HEK293 (cell line): ENCODE measurements around the gene SLC4A1AP.

Experiments
- CTCF ChIA-PET: fragments of 350-600 bp; formaldehyde crosslinking; extraction: SDS; loops from one replicate; lab custom pipeline; 2021; ENCODE audit warnings: antibody characterized with exemption; lab: Yijun Ruan, JAX
- POLR2A ChIA-PET: fragments of 300-600 bp; formaldehyde crosslinking; extraction: SDS; loops from one replicate; lab custom pipeline; 2020; ENCODE audit warnings: antibody characterized with exemption, inconsistent platforms; lab: Yijun Ruan, JAX
- H3K27ac ChIP-seq: fragments of 200-500 bp; sonication (Bioruptor generic); 2 replicates; pipeline ENCODE4 v1.5.1; 2014; ENCODE audit warnings: low read depth, low read length, control low read depth, inconsistent platforms; ENCODE audit errors: extremely low read depth
- H3K36me3 ChIP-seq, 2 experiments: fragments of 200-500 bp in 1 of 2; sonication (Bioruptor generic) in 1 of 2; 1 replicate in 1 of 2; 2 replicates in 1 of 2; pipeline ENCODE4 v1.5.1; 2014 to 2017; ENCODE audit warnings: inconsistent platforms in 2 of 2, low read length in 2 of 2; ENCODE audit not compliant: control insufficient read depth in 2 of 2, insufficient read depth in 1 of 2
- H3K4me1 ChIP-seq: fragments of 200-500 bp; sonication (Bioruptor generic); 2 replicates; pipeline ENCODE4 v1.5.1; 2014; ENCODE audit warnings: mild to moderate bottlenecking, low read length, inconsistent platforms; ENCODE audit not compliant: control insufficient read depth, insufficient read depth
- H3K4me3 ChIP-seq: 2 replicates; pipeline ENCODE4 v1.5.1; 2011; ENCODE audit warnings: low read depth, mild to moderate bottlenecking, control low read depth, low read length, moderate library complexity
- H3K9me3 ChIP-seq: fragments of 200-500 bp; sonication (Bioruptor generic); 2 replicates; pipeline ENCODE4 v1.5.1; 2014; ENCODE audit warnings: low read depth, low read length, inconsistent platforms; ENCODE audit not compliant: control insufficient read depth, insufficient read depth
- IKZF3 ChIP-seq: fragments of 450-650 bp; IDR thresholded peaks from 2 replicates; pipeline ENCODE4 v1.5.0; 2018; ENCODE audit warnings: missing biosample characterization, mild to moderate bottlenecking, missing genetic modification characterization, moderate library complexity
- KLF16 ChIP-seq: fragments of 450-650 bp; formaldehyde crosslinking; IDR thresholded peaks from 2 replicates; pipeline ENCODE4 v1.5.1; 2017; ENCODE audit warnings: missing biosample characterization, missing genetic modification characterization
- ZNF133 ChIP-seq: fragments of 450-650 bp; formaldehyde crosslinking; IDR thresholded peaks from 2 replicates; pipeline ENCODE4 v1.5.1; 2016; ENCODE audit warnings: missing biosample characterization, missing genetic modification characterization
- ZNF138 ChIP-seq: fragments of 450-650 bp; formaldehyde crosslinking; IDR thresholded peaks from 2 replicates; pipeline ENCODE4 v1.5.1; 2016; ENCODE audit warnings: missing biosample characterization, missing genetic modification characterization, borderline replicate concordance
- ZNF146 ChIP-seq: fragments of 450-650 bp; formaldehyde crosslinking; IDR thresholded peaks from 2 replicates; pipeline ENCODE4 v1.5.1; 2016; ENCODE audit warnings: missing biosample characterization, missing genetic modification characterization
- ZNF155 ChIP-seq: fragments of 450-650 bp; formaldehyde crosslinking; IDR thresholded peaks from 2 replicates; pipeline ENCODE4 v1.5.1; 2016; ENCODE audit warnings: missing biosample characterization, missing genetic modification characterization
- ZNF311 ChIP-seq: fragments of 450-650 bp; formaldehyde crosslinking; IDR thresholded peaks from 2 replicates; pipeline ENCODE4 v1.5.1; 2017; ENCODE audit warnings: missing biosample characterization, missing genetic modification characterization, borderline replicate concordance
- ZNF324 ChIP-seq: fragments of 450-650 bp; formaldehyde crosslinking; IDR thresholded peaks from 2 replicates; pipeline ENCODE4 v1.5.1; 2016; ENCODE audit warnings: missing biosample characterization, missing genetic modification characterization
- ZNF366 ChIP-seq: fragments of 450-650 bp; formaldehyde crosslinking; conservative IDR thresholded peaks from 2 replicates; pipeline ENCODE4 v1.5.1; 2016; ENCODE audit warnings: missing biosample characterization, missing genetic modification characterization
- ZNF416 ChIP-seq: fragments of 450-650 bp; formaldehyde crosslinking; IDR thresholded peaks from 2 replicates; pipeline ENCODE4 v1.5.1; 2016; ENCODE audit warnings: missing biosample characterization, missing genetic modification characterization
- ZNF423 ChIP-seq: fragments of 450-650 bp; formaldehyde crosslinking; IDR thresholded peaks from 2 replicates; pipeline ENCODE4 v1.5.1; 2016; ENCODE audit warnings: missing biosample characterization, missing genetic modification characterization
- ZNF658 ChIP-seq: fragments of 450-650 bp; formaldehyde crosslinking; IDR thresholded peaks from 2 replicates; pipeline ENCODE4; 2016; ENCODE audit warnings: missing biosample characterization, missing genetic modification characterization
- ZNF670 ChIP-seq: fragments of 450-650 bp; formaldehyde crosslinking; IDR thresholded peaks from 2 replicates; pipeline ENCODE4 v1.5.1; 2016; ENCODE audit warnings: missing biosample characterization, missing genetic modification characterization, low read depth
- ZNF768 ChIP-seq: fragments of 450-650 bp; formaldehyde crosslinking; IDR thresholded peaks from 2 replicates; pipeline ENCODE4 v1.5.1; 2018; ENCODE audit warnings: missing biosample characterization, mild to moderate bottlenecking, missing genetic modification characterization
- TF ChIP-seq, protein P1 (sequence below): fragments of 450-650 bp; formaldehyde crosslinking; optimal IDR thresholded peaks from 2 replicates; pipeline ENCODE3; 2016; ENCODE audit warnings: missing biosample characterization, mild to moderate bottlenecking, missing genetic modification characterization
- TF ChIP-seq, protein P2 (sequence below): sonication (generic); formaldehyde crosslinking; IDR thresholded peaks from 2 replicates; pipeline ENCODE4 v1.8.1; 2022; ENCODE audit warnings: mild to moderate bottlenecking, moderate library complexity, missing genetic modification reagents
- TF ChIP-seq, protein P3 (sequence below): fragments of 450-650 bp; formaldehyde crosslinking; IDR thresholded peaks from 2 replicates; pipeline ENCODE4 v1.5.1; 2016; ENCODE audit warnings: missing biosample characterization, missing genetic modification characterization
- TF ChIP-seq, protein P4 (sequence below): fragments of 450-650 bp; formaldehyde crosslinking; IDR thresholded peaks from 2 replicates; pipeline ENCODE4 v1.5.1; 2016; ENCODE audit warnings: missing biosample characterization, missing genetic modification characterization, low read depth
- TF ChIP-seq, protein P5 (sequence below): fragments of 450-650 bp; formaldehyde crosslinking; IDR thresholded peaks from 2 replicates; pipeline ENCODE4 v1.5.1; 2016; ENCODE audit warnings: missing biosample characterization, missing genetic modification characterization
- TF ChIP-seq, protein P6 (sequence below): fragments of 450-650 bp; formaldehyde crosslinking; IDR thresholded peaks from 2 replicates; pipeline ENCODE4 v1.5.1; 2016; ENCODE audit warnings: missing biosample characterization, missing genetic modification characterization

Gene SLC4A1AP

DNA sequence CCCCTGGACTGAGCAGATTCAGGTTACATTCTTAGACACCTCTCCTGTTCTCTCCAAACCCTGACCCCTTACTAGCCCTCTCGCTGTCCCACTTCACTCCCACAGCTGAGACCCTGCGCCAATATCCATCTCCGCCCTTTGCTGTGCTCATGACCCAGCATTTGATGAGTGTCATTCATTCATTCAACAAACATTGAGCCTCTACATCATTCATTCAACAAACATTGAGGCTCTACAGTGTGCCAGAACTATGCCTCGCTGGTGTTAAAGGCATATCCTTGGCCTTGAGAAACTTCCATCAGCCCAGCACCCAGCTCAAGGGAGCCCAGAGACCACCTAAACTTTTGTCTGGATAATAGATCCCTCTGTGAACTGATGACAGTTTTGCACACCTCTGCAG lies 65.9 kb downstream of the SLC4A1AP start:
- no peaks in the 10 kb centered on the region for H3K9me3 ChIP-seq
- POLR2A ChIA-PET, result no interaction called here
- no peak overlapping the region for H3K4me3 ChIP-seq
- no peaks in the 10 kb centered on the region for H3K4me1 ChIP-seq
- H3K27ac ChIP-seq, result no peak overlapping the region
- CTCF ChIA-PET, result interaction anchor here (0.6 to 1.2 kb wide), 3 partner anchors 24 to 46 kb away, joined by 3 read pairs; no protein-coding TSS in a partner anchor
- TF ChIP-seq ZNF138 (tag by site-specific recombination) (no peak), ZNF311 (tag by site-specific recombination) (no peak), ZNF768 (tag by site-specific recombination) (no peak)
- TF ChIP-seq, protein P1, sequence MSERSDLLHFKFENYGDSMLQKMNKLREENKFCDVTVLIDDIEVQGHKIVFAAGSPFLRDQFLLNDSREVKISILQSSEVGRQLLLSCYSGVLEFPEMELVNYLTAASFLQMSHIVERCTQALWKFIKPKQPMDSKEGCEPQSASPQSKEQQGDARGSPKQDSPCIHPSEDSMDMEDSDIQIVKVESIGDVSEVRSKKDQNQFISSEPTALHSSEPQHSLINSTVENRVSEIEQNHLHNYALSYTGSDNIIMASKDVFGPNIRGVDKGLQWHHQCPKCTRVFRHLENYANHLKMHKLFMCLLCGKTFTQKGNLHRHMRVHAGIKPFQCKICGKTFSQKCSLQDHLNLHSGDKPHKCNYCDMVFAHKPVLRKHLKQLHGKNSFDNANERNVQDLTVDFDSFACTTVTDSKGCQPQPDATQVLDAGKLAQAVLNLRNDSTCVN (tag by site-specific recombination), result no peak
- TF ChIP-seq, protein P2, sequence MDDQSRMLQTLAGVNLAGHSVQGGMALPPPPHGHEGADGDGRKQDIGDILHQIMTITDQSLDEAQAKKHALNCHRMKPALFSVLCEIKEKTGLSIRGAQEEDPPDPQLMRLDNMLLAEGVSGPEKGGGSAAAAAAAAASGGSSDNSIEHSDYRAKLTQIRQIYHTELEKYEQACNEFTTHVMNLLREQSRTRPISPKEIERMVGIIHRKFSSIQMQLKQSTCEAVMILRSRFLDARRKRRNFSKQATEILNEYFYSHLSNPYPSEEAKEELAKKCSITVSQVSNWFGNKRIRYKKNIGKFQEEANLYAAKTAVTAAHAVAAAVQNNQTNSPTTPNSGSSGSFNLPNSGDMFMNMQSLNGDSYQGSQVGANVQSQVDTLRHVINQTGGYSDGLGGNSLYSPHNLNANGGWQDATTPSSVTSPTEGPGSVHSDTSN (CRISPR knock-in tag), result no peak
- H3K36me3 ChIP-seq, result no peaks in the 10 kb centered on the region

DNA sequence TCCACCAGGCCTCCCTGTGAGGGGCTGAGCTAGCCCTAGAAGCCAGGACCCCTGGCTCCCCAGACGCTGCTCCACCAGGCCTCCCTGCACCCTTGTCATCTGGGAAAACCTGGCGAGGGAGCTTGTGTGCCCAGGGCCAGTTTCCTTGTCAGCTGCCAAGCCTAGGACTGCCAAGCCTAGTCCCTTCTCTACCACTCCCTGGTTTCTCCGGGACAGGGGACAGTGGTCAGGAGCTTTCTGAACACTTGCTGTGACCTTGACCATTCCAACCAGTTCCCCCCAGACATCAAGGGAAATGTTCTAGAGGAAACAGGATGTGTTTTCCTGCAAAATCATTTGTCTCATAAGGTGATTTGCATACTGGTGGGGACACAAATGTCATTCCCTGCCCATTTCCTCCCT lies 66.6 kb downstream of the SLC4A1AP start:
- ChIA-PET CTCF (no interaction called here), POLR2A (no interaction called here)
- no peak overlapping the region for H3K4me3 ChIP-seq
- H3K9me3 ChIP-seq, result no peaks in the 10 kb centered on the region
- H3K4me1 ChIP-seq, result no peaks in the 10 kb centered on the region
- H3K27ac ChIP-seq, result no peak overlapping the region
- TF ChIP-seq, protein P3, sequence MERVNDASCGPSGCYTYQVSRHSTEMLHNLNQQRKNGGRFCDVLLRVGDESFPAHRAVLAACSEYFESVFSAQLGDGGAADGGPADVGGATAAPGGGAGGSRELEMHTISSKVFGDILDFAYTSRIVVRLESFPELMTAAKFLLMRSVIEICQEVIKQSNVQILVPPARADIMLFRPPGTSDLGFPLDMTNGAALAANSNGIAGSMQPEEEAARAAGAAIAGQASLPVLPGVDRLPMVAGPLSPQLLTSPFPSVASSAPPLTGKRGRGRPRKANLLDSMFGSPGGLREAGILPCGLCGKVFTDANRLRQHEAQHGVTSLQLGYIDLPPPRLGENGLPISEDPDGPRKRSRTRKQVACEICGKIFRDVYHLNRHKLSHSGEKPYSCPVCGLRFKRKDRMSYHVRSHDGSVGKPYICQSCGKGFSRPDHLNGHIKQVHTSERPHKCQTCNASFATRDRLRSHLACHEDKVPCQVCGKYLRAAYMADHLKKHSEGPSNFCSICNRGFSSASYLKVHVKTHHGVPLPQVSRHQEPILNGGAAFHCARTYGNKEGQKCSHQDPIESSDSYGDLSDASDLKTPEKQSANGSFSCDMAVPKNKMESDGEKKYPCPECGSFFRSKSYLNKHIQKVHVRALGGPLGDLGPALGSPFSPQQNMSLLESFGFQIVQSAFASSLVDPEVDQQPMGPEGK, result no peak
- no peak for TF ChIP-seq ZNF155 (tag by site-specific recombination)
- TF ChIP-seq, protein P4, sequence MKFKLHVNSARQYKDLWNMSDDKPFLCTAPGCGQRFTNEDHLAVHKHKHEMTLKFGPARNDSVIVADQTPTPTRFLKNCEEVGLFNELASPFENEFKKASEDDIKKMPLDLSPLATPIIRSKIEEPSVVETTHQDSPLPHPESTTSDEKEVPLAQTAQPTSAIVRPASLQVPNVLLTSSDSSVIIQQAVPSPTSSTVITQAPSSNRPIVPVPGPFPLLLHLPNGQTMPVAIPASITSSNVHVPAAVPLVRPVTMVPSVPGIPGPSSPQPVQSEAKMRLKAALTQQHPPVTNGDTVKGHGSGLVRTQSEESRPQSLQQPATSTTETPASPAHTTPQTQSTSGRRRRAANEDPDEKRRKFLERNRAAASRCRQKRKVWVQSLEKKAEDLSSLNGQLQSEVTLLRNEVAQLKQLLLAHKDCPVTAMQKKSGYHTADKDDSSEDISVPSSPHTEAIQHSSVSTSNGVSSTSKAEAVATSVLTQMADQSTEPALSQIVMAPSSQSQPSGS (tag by site-specific recombination), result no peak
- no peak for TF ChIP-seq ZNF423
- no peak for TF ChIP-seq ZNF366 (tag by site-specific recombination)
- no peak for TF ChIP-seq IKZF3 (tag by site-specific recombination)
- TF ChIP-seq KLF16 (tag by site-specific recombination), result no peak
- no peak for TF ChIP-seq ZNF658 (tag by site-specific recombination)
- no peak for TF ChIP-seq ZNF133 (tag by site-specific recombination)
- TF ChIP-seq ZNF324 (tag by site-specific recombination), result no peak
- H3K36me3 ChIP-seq, result no peaks in the 10 kb centered on the region

DNA sequence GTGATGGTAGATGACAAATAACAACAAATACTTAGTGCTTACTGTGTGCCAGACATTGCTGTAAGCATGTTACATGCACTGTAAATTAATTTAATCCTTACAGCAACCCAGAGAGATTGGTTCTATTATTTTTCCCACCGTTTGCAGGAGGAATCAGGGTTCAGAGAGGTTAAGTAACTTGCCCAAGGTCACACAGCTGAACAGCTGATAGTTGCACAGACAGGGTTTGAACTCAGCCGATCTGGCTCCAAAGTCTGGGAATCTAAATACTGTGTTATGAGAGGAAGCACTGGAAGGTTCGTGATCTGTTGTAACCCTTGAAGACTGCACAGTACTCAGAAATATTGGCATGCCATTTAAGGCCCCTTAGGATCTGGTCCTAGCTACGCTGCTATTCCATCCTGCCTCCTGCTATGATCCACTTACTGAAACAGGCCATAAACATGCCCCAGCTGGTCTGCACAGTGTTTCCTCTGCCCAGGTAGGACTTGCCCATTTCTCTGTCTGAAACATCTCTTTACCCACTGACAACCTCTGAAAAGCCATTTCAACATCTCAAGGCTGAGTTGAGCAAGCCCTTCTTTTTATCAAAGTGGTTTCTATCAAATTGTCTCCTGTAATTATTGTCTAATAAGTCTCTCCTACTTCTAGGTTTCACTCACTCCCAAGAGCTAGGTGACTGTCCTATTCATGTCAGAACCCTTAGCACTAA lies 67.4 kb downstream of the SLC4A1AP start:
- no peaks in the 10 kb centered on the region for H3K36me3 ChIP-seq
- H3K9me3 ChIP-seq, result no peaks in the 10 kb centered on the region
- no peak overlapping the region for H3K27ac ChIP-seq
- ChIA-PET CTCF (interaction anchor here (1.9 kb wide), 1 partner anchor 48 kb away, joined by 4 read pairs; no protein-coding TSS in a partner anchor), POLR2A (no interaction called here)
- no peak overlapping the region for H3K4me3 ChIP-seq
- TF ChIP-seq ZNF768 (tag by site-specific recombination) (peak; percentile 87), ZNF146 (tag by site-specific recombination) (no peak), ZNF416 (tag by site-specific recombination) (no peak), ZNF670 (no peak)
- TF ChIP-seq, protein P5, sequence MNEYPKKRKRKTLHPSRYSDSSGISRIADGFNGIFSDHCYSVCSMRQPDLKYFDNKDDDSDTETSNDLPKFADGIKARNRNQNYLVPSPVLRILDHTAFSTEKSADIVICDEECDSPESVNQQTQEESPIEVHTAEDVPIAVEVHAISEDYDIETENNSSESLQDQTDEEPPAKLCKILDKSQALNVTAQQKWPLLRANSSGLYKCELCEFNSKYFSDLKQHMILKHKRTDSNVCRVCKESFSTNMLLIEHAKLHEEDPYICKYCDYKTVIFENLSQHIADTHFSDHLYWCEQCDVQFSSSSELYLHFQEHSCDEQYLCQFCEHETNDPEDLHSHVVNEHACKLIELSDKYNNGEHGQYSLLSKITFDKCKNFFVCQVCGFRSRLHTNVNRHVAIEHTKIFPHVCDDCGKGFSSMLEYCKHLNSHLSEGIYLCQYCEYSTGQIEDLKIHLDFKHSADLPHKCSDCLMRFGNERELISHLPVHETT (tag by site-specific recombination), result no peak
- TF ChIP-seq, protein P6, sequence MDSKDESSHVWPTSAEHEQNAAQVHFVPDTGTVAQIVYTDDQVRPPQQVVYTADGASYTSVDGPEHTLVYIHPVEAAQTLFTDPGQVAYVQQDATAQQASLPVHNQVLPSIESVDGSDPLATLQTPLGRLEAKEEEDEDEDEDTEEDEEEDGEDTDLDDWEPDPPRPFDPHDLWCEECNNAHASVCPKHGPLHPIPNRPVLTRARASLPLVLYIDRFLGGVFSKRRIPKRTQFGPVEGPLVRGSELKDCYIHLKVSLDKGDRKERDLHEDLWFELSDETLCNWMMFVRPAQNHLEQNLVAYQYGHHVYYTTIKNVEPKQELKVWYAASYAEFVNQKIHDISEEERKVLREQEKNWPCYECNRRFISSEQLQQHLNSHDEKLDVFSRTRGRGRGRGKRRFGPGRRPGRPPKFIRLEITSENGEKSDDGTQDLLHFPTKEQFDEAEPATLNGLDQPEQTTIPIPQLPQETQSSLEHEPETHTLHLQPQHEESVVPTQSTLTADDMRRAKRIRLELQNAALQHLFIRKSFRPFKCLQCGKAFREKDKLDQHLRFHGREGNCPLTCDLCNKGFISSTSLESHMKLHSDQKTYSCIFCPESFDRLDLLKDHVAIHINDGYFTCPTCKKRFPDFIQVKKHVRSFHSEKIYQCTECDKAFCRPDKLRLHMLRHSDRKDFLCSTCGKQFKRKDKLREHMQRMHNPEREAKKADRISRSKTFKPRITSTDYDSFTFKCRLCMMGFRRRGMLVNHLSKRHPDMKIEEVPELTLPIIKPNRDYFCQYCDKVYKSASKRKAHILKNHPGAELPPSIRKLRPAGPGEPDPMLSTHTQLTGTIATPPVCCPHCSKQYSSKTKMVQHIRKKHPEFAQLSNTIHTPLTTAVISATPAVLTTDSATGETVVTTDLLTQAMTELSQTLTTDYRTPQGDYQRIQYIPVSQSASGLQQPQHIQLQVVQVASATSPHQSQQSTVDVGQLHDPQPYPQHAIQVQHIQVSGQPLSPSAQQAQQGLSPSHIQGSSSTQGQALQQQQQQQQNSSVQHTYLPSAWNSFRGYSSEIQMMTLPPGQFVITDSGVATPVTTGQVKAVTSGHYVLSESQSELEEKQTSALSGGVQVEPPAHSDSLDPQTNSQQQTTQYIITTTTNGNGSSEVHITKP (tag by site-specific recombination), result no peak
- no peaks in the 10 kb centered on the region for H3K4me1 ChIP-seq
